ENCODE data around the gene TBC1D22A. TPM values are rescaled to one million over a fixed set of nuclear protein-coding genes. Genes with fewer than 3 reads are reported as not detected.

The TBC1D22A gene
- total and polyA plus RNA-seq, 2 experiments from 2014 or later, result 9.6 to 13.3 TPM

DNA sequence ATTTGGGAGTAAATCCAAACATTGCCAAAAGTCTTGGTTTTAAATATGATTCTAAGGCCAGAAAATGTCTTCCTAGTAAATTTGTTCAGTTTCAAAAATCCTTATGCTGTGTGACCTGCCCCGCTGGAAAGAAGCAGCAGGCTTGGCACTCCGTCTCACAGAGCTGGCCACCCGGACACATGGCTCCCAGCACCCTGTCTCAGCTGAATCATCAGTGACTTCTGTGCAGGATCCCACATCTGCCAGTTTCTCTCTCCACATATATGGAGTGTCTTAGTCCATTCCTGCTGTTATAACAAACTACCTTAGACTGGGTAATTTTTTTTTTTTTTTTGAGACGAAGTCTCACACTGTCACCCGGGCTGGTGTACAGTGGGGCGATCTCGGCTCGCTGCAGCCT lies 356.7 kb downstream of the TBC1D22A start (continued):
- TF ChIP-seq CREB1 (CRISPR knock-in tag; IDR thresholded peaks at IDR 0.05; ENCODE audit: low read depth) (no peak), CTCF (conservative IDR thresholded peaks at IDR 0.05; ENCODE audit: low read depth in 2 of 2) (no peak), NANOG (IDR thresholded peaks at IDR 0.05; ENCODE audit: borderline replicate concordance) (no peak), JUNB (IDR thresholded peaks at IDR 0.05; ENCODE audit: unreplicated experiment) (no peak), EZH2phosphoT487 (IDR thresholded peaks at IDR 0.05; ENCODE audit: unreplicated experiment) (no peak), STAT1 (IDR thresholded peaks at IDR 0.05; ENCODE audit: unreplicated experiment) (no peak), ZNF331 (CRISPR knock-in tag; IDR thresholded peaks at IDR 0.05; ENCODE audit: low read depth) (no peak), EZH2 (IDR thresholded peaks at IDR 0.05; ENCODE audit: low read depth, unreplicated experiment) (no peak), ZNF114 (CRISPR knock-in tag; IDR thresholded peaks at IDR 0.05) (no peak)
- TF ChIP-seq, protein P1, sequence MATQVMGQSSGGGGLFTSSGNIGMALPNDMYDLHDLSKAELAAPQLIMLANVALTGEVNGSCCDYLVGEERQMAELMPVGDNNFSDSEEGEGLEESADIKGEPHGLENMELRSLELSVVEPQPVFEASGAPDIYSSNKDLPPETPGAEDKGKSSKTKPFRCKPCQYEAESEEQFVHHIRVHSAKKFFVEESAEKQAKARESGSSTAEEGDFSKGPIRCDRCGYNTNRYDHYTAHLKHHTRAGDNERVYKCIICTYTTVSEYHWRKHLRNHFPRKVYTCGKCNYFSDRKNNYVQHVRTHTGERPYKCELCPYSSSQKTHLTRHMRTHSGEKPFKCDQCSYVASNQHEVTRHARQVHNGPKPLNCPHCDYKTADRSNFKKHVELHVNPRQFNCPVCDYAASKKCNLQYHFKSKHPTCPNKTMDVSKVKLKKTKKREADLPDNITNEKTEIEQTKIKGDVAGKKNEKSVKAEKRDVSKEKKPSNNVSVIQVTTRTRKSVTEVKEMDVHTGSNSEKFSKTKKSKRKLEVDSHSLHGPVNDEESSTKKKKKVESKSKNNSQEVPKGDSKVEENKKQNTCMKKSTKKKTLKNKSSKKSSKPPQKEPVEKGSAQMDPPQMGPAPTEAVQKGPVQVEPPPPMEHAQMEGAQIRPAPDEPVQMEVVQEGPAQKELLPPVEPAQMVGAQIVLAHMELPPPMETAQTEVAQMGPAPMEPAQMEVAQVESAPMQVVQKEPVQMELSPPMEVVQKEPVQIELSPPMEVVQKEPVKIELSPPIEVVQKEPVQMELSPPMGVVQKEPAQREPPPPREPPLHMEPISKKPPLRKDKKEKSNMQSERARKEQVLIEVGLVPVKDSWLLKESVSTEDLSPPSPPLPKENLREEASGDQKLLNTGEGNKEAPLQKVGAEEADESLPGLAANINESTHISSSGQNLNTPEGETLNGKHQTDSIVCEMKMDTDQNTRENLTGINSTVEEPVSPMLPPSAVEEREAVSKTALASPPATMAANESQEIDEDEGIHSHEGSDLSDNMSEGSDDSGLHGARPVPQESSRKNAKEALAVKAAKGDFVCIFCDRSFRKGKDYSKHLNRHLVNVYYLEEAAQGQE (IDR thresholded peaks at IDR 0.05; ENCODE audit: unreplicated experiment), result no peak

DNA sequence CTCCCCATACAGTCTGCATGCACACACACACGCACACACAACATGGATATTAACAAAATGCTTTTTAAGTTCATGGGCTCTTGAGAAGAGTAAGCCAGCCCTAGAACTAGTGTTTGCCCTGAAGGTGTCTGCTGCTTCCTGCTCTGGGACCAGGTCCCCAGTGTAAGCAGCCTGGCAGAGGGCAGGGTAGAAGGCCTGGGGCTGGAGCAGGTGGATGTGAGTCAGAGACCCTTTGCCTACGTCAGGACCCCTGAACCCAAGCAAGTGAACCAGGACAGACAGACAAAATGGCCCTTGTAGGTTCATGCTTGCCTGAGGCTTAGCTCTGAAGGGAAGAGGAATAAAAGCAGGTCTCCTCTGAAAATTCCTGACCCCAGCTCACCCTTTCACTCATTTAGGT lies 357.9 kb downstream of the TBC1D22A start:
- H3K9me2 ChIP-seq (ENCODE audit: insufficient read depth), result no peaks in the 10 kb centered on the region
- no peak overlapping the region for H2AFZ ChIP-seq
- H3F3A ChIP-seq (replicated peaks; ENCODE audit: low read depth), result no peaks in the 10 kb centered on the region
- ATAC-seq (no peak), DNase-seq (ENCODE audit: low spot score) (no peak)
- peaks cover 13% of the 10 kb centered on the region for H3K4me1 Mint-ChIP-seq
- no peak overlapping the region for H3K4me2 ChIP-seq
- no peak overlapping the region for H3K4me3 ChIP-seq
- H3K4me3 Mint-ChIP-seq, result no peak overlapping the region
- H3K27ac ChIP-seq (ENCODE audit: low read depth), result no peak overlapping the region
- no peaks in the 10 kb centered on the region for H4K20me1 ChIP-seq (replicated peaks; ENCODE audit: insufficient read depth)
- peaks cover 10% of the 10 kb centered on the region for H3K27me3 Mint-ChIP-seq (ENCODE audit: insufficient read depth, low read depth, poor library complexity)
- no peaks in the 10 kb centered on the region for H3K79me2 ChIP-seq (replicated peaks; ENCODE audit: insufficient read depth)
- H3K27me3 ChIP-seq (ENCODE audit: insufficient read depth), result no peaks in the 10 kb centered on the region
- H3K4me1 ChIP-seq (ENCODE audit: insufficient read depth), result no peaks in the 10 kb centered on the region
- H3K36me3 ChIP-seq (ENCODE audit: insufficient read depth), result no peaks in the 10 kb centered on the region
- H3K9me3 Mint-ChIP-seq, result no peaks in the 10 kb centered on the region; the same call in 2 of the 3 replicates
- no peaks in the 10 kb centered on the region; the same call in 2 of the 3 replicates for H3K36me3 Mint-ChIP-seq (ENCODE audit: low read depth)
- no peak overlapping the region for H3K27ac Mint-ChIP-seq
- TF ChIP-seq JUNB (IDR thresholded peaks at IDR 0.05; ENCODE audit: unreplicated experiment), result no peak
- no peak for TF ChIP-seq POLR2AphosphoS5 (IDR thresholded peaks at IDR 0.05; ENCODE audit: low read depth)
- TF ChIP-seq STAT1 (IDR thresholded peaks at IDR 0.05; ENCODE audit: unreplicated experiment), result no peak
- TF ChIP-seq ZNF331 (CRISPR knock-in tag; IDR thresholded peaks at IDR 0.05; ENCODE audit: low read depth), result no peak
- TF ChIP-seq, protein P2, sequence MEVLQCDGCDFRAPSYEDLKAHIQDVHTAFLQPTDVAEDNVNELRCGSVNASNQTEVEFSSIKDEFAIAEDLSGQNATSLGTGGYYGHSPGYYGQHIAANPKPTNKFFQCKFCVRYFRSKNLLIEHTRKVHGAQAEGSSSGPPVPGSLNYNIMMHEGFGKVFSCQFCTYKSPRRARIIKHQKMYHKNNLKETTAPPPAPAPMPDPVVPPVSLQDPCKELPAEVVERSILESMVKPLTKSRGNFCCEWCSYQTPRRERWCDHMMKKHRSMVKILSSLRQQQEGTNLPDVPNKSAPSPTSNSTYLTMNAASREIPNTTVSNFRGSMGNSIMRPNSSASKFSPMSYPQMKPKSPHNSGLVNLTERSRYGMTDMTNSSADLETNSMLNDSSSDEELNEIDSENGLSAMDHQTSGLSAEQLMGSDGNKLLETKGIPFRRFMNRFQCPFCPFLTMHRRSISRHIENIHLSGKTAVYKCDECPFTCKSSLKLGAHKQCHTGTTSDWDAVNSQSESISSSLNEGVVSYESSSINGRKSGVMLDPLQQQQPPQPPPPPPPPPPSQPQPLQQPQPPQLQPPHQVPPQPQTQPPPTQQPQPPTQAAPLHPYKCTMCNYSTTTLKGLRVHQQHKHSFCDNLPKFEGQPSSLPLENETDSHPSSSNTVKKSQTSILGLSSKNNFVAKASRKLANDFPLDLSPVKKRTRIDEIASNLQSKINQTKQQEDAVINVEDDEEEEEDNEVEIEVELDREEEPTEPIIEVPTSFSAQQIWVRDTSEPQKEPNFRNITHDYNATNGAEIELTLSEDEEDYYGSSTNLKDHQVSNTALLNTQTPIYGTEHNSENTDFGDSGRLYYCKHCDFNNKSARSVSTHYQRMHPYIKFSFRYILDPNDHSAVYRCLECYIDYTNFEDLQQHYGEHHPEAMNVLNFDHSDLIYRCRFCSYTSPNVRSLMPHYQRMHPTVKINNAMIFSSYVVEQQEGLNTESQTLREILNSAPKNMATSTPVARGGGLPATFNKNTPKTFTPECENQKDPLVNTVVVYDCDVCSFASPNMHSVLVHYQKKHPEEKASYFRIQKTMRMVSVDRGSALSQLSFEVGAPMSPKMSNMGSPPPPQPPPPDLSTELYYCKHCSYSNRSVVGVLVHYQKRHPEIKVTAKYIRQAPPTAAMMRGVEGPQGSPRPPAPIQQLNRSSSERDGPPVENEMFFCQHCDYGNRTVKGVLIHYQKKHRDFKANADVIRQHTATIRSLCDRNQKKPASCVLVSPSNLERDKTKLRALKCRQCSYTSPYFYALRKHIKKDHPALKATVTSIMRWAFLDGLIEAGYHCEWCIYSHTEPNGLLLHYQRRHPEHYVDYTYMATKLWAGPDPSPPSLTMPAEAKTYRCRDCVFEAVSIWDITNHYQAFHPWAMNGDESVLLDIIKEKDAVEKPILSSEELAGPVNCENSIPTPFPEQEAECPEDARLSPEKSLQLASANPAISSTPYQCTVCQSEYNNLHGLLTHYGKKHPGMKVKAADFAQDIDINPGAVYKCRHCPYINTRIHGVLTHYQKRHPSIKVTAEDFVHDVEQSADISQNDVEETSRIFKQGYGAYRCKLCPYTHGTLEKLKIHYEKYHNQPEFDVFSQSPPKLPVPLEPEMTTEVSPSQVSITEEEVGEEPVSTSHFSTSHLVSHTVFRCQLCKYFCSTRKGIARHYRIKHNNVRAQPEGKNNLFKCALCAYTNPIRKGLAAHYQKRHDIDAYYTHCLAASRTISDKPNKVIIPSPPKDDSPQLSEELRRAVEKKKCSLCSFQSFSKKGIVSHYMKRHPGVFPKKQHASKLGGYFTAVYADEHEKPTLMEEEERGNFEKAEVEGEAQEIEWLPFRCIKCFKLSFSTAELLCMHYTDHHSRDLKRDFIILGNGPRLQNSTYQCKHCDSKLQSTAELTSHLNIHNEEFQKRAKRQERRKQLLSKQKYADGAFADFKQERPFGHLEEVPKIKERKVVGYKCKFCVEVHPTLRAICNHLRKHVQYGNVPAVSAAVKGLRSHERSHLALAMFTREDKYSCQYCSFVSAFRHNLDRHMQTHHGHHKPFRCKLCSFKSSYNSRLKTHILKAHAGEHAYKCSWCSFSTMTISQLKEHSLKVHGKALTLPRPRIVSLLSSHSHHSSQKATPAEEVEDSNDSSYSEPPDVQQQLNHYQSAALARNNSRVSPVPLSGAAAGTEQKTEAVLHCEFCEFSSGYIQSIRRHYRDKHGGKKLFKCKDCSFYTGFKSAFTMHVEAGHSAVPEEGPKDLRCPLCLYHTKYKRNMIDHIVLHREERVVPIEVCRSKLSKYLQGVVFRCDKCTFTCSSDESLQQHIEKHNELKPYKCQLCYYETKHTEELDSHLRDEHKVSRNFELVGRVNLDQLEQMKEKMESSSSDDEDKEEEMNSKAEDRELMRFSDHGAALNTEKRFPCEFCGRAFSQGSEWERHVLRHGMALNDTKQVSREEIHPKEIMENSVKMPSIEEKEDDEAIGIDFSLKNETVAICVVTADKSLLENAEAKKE (CRISPR knock-in tag; IDR thresholded peaks at IDR 0.05), result no peak
